Panc1 (cell line): ENCODE data around the gene PUS3. TPM values are rescaled to one million over a fixed set of nuclear protein-coding genes. Genes with fewer than 3 reads are reported as not detected.

Experiments used
- ATAC-seq: fragments of 200-7000 bp; cut with Tn5 transposase; 2 replicates; pipeline ENCODE4 v1.9.1; 2020; ENCODE audit warnings: mild to moderate bottlenecking, moderate library complexity
- BruUV-seq: library from RNA; stranded (reverse); fragments of 400-500 nt; replicated peaks from 2 replicates; lab custom pipeline; 2021; lab: Mats Ljungman, UMichigan
- CTCF ChIA-PET: fragments of 300-600 bp; sonication (Branson Sonifier 250); formaldehyde crosslinking; loops from one replicate; lab custom pipeline; 2022; ENCODE audit warnings: antibody characterized with exemption; lab: Charles Lee
- POLR2A ChIA-PET: fragments of 300-600 bp; sonication (Branson Sonifier 250); formaldehyde crosslinking; loops from one replicate; lab custom pipeline; 2022; ENCODE audit warnings: antibody characterized with exemption; lab: Charles Lee
- DNase-seq: peaks from one replicate; pipeline ENCODE4 v3.0.0-alpha.2; 2010; ENCODE audit warnings: low read depth, low spot score
- H3K27ac ChIP-seq: 2 replicates; pipeline ENCODE4 v1.5.1; 2011; ENCODE audit warnings: mild to moderate bottlenecking, low read length, inconsistent platforms
- H3K27me3 ChIP-seq: fragments of 200-500 bp; sonication (Bioruptor generic); 2 replicates; pipeline ENCODE4 v1.6.0; 2014; ENCODE audit warnings: low read length, inconsistent platforms; ENCODE audit not compliant: control insufficient read depth, insufficient read depth
- H3K36me3 ChIP-seq: fragments of 200-500 bp; sonication (Bioruptor generic); 2 replicates; pipeline ENCODE4 v1.5.1; 2014; ENCODE audit warnings: inconsistent platforms, mild to moderate bottlenecking, low read length, moderate library complexity; ENCODE audit not compliant: control insufficient read depth, insufficient read depth
- H3K4me1 ChIP-seq: 2 replicates; pipeline ENCODE4 v1.5.1; 2011; ENCODE audit warnings: inconsistent platforms, mild to moderate bottlenecking, low read length, moderate library complexity; ENCODE audit not compliant: control insufficient read depth, insufficient read depth
- H3K4me3 ChIP-seq, 2 experiments: 2 replicates each; pipeline ENCODE4 v1.5.1; 2011 to 2012; ENCODE audit warnings: low read depth in 2 of 2, low read length in 2 of 2, mild to moderate bottlenecking in 2 of 2, inconsistent platforms in 1 of 2, moderate library complexity in 1 of 2
- H3K9me3 ChIP-seq: fragments of 200-500 bp; sonication (Bioruptor generic); 2 replicates; pipeline ENCODE4 v1.5.1; 2014; ENCODE audit warnings: low read depth, mild to moderate bottlenecking, inconsistent platforms, low read length, moderate library complexity; ENCODE audit not compliant: control insufficient read depth, insufficient read depth
- CTCF ChIP-seq: fragments of 450-650 bp; IDR thresholded peaks from 2 replicates; pipeline ENCODE4 v1.5.1; 2017; ENCODE audit warnings: mild to moderate bottlenecking
- POLR2AphosphoS5 ChIP-seq: IDR thresholded peaks from 2 replicates; pipeline ENCODE4 v1.6.1; 2012; ENCODE audit warnings: mild to moderate bottlenecking, low read depth, low read length, moderate library complexity
- REST ChIP-seq, 2 experiments: IDR thresholded peaks; 2 replicates each; pipeline ENCODE4 v1.6.1; 2011 to 2012; ENCODE audit warnings: low read depth in 2 of 2, control low read depth in 1 of 2, low read length in 1 of 2, mild to moderate bottlenecking in 1 of 2, moderate library complexity in 1 of 2; ENCODE audit not compliant: insufficient read depth in 1 of 2
- SIN3A ChIP-seq: IDR thresholded peaks from 2 replicates; pipeline ENCODE4 v1.6.1; 2012; ENCODE audit warnings: low read depth, mild to moderate bottlenecking, low read length, moderate library complexity, borderline replicate concordance; ENCODE audit not compliant: insufficient read depth
- TCF7L2 ChIP-seq: IDR thresholded peaks from 2 replicates; pipeline ENCODE4 v1.6.1; 2011; ENCODE audit warnings: mild to moderate bottlenecking, low read depth, low read length, inconsistent platforms
- in situ Hi-C: cut with HindIII; loops from 2 replicates; pipeline ENCODE4 v1.10.0; 2016; ENCODE audit warnings: low sequenced_read_pairs, low pct_unique_long_range_greater_than_20kb
- intact Hi-C: fragments of 100-400 bp; cut with micrococcal nuclease; formaldehyde crosslinking; loops from one replicate; pipeline ENCODE4 v1.10.0; 2022; ENCODE audit not compliant: unreplicated experiment
- total RNA-seq: library from RNA; stranded (reverse); gene quantifications from one replicate; pipeline ENCODE4 v1.2.1, GENCODE V29; 2021; ENCODE audit not compliant: unreplicated experiment

The PUS3 gene
- total RNA-seq, 1 experiment from 2014 or later: 15.1 TPM

DNA sequence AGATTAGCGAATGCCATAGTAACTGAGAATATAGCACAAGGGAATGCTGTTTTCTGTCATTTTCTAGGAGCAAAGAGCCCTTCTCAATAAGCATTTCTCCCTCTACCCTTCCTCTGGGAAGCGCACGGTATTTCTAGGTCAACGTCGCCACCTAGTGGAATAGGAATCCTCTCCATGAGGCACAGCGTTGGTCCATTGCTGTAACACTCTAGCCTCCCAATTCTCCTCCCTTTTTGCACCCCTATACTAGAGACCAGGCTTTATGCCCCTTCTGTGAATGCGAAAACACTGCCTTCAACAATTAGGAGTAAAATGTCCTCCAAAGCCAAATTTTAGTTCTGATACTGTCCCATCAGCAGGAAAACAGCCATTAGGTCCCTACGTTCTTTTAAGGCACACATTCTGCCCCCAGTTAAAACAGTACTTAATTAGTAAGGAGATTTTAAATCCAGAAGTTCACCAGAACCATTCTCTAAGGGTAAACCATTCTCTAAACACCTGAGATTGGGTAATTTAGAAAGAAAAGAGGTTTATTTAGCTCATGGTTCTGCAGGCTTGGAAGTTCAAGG lies 28.4 kb downstream of the PUS3 start:
- POLR2A ChIA-PET: no interaction called here

GRCh38 chr11:125873881-125874555 lies 29.0 kb downstream of the PUS3 start:
- Histone ChIP-seq H3K4me3 (no peak overlapping the region), H3K27me3 (no peaks in the 10 kb centered on the region), H3K36me3 (no peaks in the 10 kb centered on the region), H3K9me3 (peaks cover 15% of the 10 kb centered on the region; the same call in 1 of the 2 replicates), H3K4me1 (no peaks in the 10 kb centered on the region), H3K27ac (no peak overlapping the region)
- ATAC-seq (peak; percentile 19; the same call in 1 of the 2 replicates), DNase-seq (no peak)
- in situ Hi-C loops: no loop called here
- intact Hi-C loops: loop anchor here (1.0 to 5.0 kb wide), 2 partner anchors 150 to 247 kb away; partner anchors contain the start of gene CHEK1
- TF ChIP-seq REST (IDR thresholded peaks at IDR 0.05; ENCODE audit: insufficient read depth in 1 of 2, low read depth in 2 of 2, low read length in 1 of 2) (no peak), TCF7L2 (no peak), CTCF (no peak), SIN3A (no peak), POLR2AphosphoS5 (no peak)
- ChIA-PET POLR2A (no interaction called here), CTCF (no interaction called here)
- no TSS peak for BruUV-seq

More for the DNA sequence above, 28.4 kb downstream of the PUS3 start:
- ATAC-seq: peak; percentile 97
- BruUV-seq: no TSS peak
- DNase-seq: peak; percentile 51
- Histone ChIP-seq H3K4me1 (no peaks in the 10 kb centered on the region), H3K9me3 (peaks cover 15% of the 10 kb centered on the region; the same call in 1 of the 2 replicates), H3K36me3 (no peaks in the 10 kb centered on the region), H3K27ac (no peak overlapping the region), H3K27me3 (no peaks in the 10 kb centered on the region), H3K4me3 (no peak overlapping the region)
- intact Hi-C loops: loop anchor here (1.0 to 5.0 kb wide), 2 partner anchors 150 to 247 kb away; partner anchors contain the start of gene CHEK1
- in situ Hi-C loops: no loop called here
- TF ChIP-seq CTCF (peak; percentile 86), POLR2AphosphoS5 (no peak)
- CTCF ChIA-PET: no interaction called here
